Kidney (tissue), 22 donors: ENCODE results near the gene UROD. TPM values are rescaled to one million over a fixed set of nuclear protein-coding genes. Genes with fewer than 3 reads are reported as not detected.

Experiments
- DNase-seq, 5 donors: peaks; one replicate each; pipeline ENCODE4 v3.0.0-alpha.2; 2013 to 2020
- FAIRE-seq: peaks from 2 replicates; lab custom pipeline; 2012; peaks lifted over from hg19 to GRCh38; lab: Jason Lieb, UNC
- H3K27ac ChIP-seq, 2 donors: one replicate each; pipeline ENCODE4 v1.7.0; 2013; ENCODE audit warnings: low read depth in 2 of 2, low read length in 2 of 2, inconsistent platforms in 1 of 2
- H3K27me3 ChIP-seq: one replicate; pipeline ENCODE4 v1.7.1; 2013; ENCODE audit warnings: low read length, inconsistent platforms; ENCODE audit not compliant: control insufficient read depth, insufficient read depth
- H3K36me3 ChIP-seq, 3 donors: one replicate each; pipeline versions ENCODE4 v1.7.0 to v1.7.1; 2013; ENCODE audit warnings: low read length in 3 of 3, control low read depth in 1 of 3, inconsistent platforms in 1 of 3; ENCODE audit not compliant: insufficient read depth in 3 of 3, control insufficient read depth in 2 of 3
- H3K4me1 ChIP-seq, 3 donors: one replicate each; pipeline versions ENCODE4 v1.7.0 to v1.7.1; 2013; ENCODE audit warnings: low read length in 3 of 3, inconsistent platforms in 1 of 3, low read depth in 1 of 3; ENCODE audit not compliant: control insufficient read depth in 2 of 3, insufficient read depth in 2 of 3
- H3K4me3 ChIP-seq, 3 donors: one replicate each; pipeline versions ENCODE4 v1.7.0 to v1.8.1; 2013; ENCODE audit warnings: low read length in 3 of 3, control low read depth in 1 of 3, inconsistent platforms in 1 of 3
- H3K9ac ChIP-seq, 3 donors: one replicate each; pipeline versions ENCODE4 v1.7.0 to v1.7.1; 2013; ENCODE audit warnings: low read length in 3 of 3, control low read depth in 1 of 3, inconsistent platforms in 1 of 3
- H3K9me3 ChIP-seq, 3 donors: one replicate each; pipeline versions ENCODE4 v1.7.0 to v1.7.1; 2013; ENCODE audit warnings: low read length in 3 of 3, control low read depth in 1 of 3, inconsistent platforms in 1 of 3; ENCODE audit not compliant: control insufficient read depth in 2 of 3, insufficient read depth in 1 of 3
- intact Hi-C: fragments of 100-400 bp; cut with DNase I; formaldehyde crosslinking; loops from one replicate; pipeline ENCODE4 v1.11.1; 2022
- long read RNA-seq, 10 donors: library from polyadenylated mRNA in 1 of 10; unstranded in 1 of 10; transcript quantifications; one replicate each; pipeline ENCODE4 v2.0.0 and lab custom pipeline, GENCODE V29; 2021 to 2026
- polyA plus RNA-seq: library from polyadenylated mRNA; stranded (reverse); fragments of 350-450 nt; fragmentation: Illumina TruSeq; extraction: RNeasy Lipid Tissue Mini Kit (QIAGEN cat#74804); gene quantifications from one replicate; pipeline ENCODE4 v1.2.3, GENCODE V29; 2014; ENCODE audit warnings: low read depth, low replicate concordance; ENCODE audit not compliant: insufficient read depth
- total RNA-seq: library from RNA; stranded (reverse); fragmentation: NEBNext Ultra II Directional; extraction: Animal tissue kit (Norgen Biotek cat#: 25700); gene quantifications from one replicate; pipeline ENCODE4 v1.2.1, GENCODE V29; 2021
- TF ChIP-seq, protein P1 (sequence below): IDR thresholded peaks from 3 replicates; pipeline ENCODE4 v1.5.1; 2012; ENCODE audit warnings: mild to moderate bottlenecking, moderate library complexity, borderline replicate concordance; ENCODE audit not compliant: insufficient read depth; ENCODE audit errors: extremely low read depth
- donor health status: control.
- donor health status: control.
- donor health status: control.
- donor health status: control.
- donor health status: control.
- donor health status: DM: yes; HTN: yes; CAD: no.
- donor health status: Normal renal cell carcinoma (clear cell type).

The UROD gene
- total RNA-seq = 71.0 TPM
- 172 TPM for polyA plus RNA-seq
- long read RNA-seq, donor 1, transcript UROD-201 (10 exons, 1,300 nt) = major isoform, 16 of 43 reads
- long read RNA-seq, donor 1, transcript UROD-210 (2 exons, 524 nt) = major isoform, 16 of 43 reads
- long read RNA-seq, donor 1, partial matches to known transcripts = 7 of 43 reads
- long read RNA-seq, donor 1, other reads (novel, unspliced or antisense) = 0 of 43 reads
- long read RNA-seq, donor 2, transcript UROD-201 (10 exons, 1,300 nt) = major isoform, 38 of 82 reads
- long read RNA-seq, donor 2, transcript UROD-210 (2 exons, 524 nt) = minor isoform, 30 of 82 reads
- long read RNA-seq, donor 2, partial matches to known transcripts = 12 of 82 reads
- long read RNA-seq, donor 2, other reads (novel, unspliced or antisense) = 0 of 82 reads
- long read RNA-seq, donor 3, transcript UROD-210 (2 exons, 524 nt) = minor isoform, 27 of 71 reads
- long read RNA-seq, donor 3, transcript UROD-201 (10 exons, 1,300 nt) = major isoform, 38 of 71 reads
- long read RNA-seq, donor 3, partial matches to known transcripts = 5 of 71 reads
- long read RNA-seq, donor 3, other reads (novel, unspliced or antisense) = 0 of 71 reads
- long read RNA-seq, donor 4, transcript UROD-201 (10 exons, 1,300 nt) = major isoform, 24 of 47 reads
- long read RNA-seq, donor 4, transcript UROD-210 (2 exons, 524 nt) = minor isoform, 23 of 47 reads
- long read RNA-seq, donor 4, partial matches to known transcripts = 0 of 47 reads
- long read RNA-seq, donor 4, other reads (novel, unspliced or antisense) = 0 of 47 reads
- long read RNA-seq, donor 5, partial matches to known transcripts = 0 of 6 reads
- long read RNA-seq, donor 5, other reads (novel, unspliced or antisense) = 0 of 6 reads
- long read RNA-seq, donor 6, transcript UROD-201 (10 exons, 1,300 nt) = minor isoform, 48 of 153 reads
- long read RNA-seq, donor 6, transcript UROD-210 (2 exons, 524 nt) = major isoform, 53 of 153 reads
- long read RNA-seq, donor 6, transcript UROD-212 (4 exons, 934 nt) = minor isoform, 6 of 153 reads
- long read RNA-seq, donor 6, partial matches to known transcripts = 43 of 153 reads
- long read RNA-seq, donor 6, other reads (novel, unspliced or antisense) = 0 of 153 reads
- long read RNA-seq, donor 7, transcript UROD-201 (10 exons, 1,300 nt) = major isoform, 36 of 55 reads
- long read RNA-seq, donor 7, partial matches to known transcripts = 7 of 55 reads
- long read RNA-seq, donor 7, other reads (novel, unspliced or antisense) = 11 of 55 reads
- long read RNA-seq, donor 8, transcript UROD-201 (10 exons, 1,300 nt) = major isoform, 30 of 66 reads
- long read RNA-seq, donor 8, transcript UROD-210 (2 exons, 524 nt) = minor isoform, 23 of 66 reads
- long read RNA-seq, donor 8, partial matches to known transcripts = 7 of 66 reads
- long read RNA-seq, donor 8, other reads (novel, unspliced or antisense) = 0 of 66 reads
- long read RNA-seq, donor 9, transcript UROD-201 (10 exons, 1,300 nt) = major isoform, 14 of 42 reads
- long read RNA-seq, donor 9, transcript UROD-210 (2 exons, 524 nt) = minor isoform, 13 of 42 reads
- long read RNA-seq, donor 9, partial matches to known transcripts = 11 of 42 reads
- long read RNA-seq, donor 9, other reads (novel, unspliced or antisense) = 0 of 42 reads
- long read RNA-seq, donor 10, transcript UROD-210 (2 exons, 524 nt) = major isoform, 27 of 74 reads
- long read RNA-seq, donor 10, transcript UROD-201 (10 exons, 1,300 nt) = minor isoform, 18 of 74 reads
- long read RNA-seq, donor 10, partial matches to known transcripts = 25 of 74 reads
- long read RNA-seq, donor 10, other reads (novel, unspliced or antisense) = 0 of 74 reads

DNA sequence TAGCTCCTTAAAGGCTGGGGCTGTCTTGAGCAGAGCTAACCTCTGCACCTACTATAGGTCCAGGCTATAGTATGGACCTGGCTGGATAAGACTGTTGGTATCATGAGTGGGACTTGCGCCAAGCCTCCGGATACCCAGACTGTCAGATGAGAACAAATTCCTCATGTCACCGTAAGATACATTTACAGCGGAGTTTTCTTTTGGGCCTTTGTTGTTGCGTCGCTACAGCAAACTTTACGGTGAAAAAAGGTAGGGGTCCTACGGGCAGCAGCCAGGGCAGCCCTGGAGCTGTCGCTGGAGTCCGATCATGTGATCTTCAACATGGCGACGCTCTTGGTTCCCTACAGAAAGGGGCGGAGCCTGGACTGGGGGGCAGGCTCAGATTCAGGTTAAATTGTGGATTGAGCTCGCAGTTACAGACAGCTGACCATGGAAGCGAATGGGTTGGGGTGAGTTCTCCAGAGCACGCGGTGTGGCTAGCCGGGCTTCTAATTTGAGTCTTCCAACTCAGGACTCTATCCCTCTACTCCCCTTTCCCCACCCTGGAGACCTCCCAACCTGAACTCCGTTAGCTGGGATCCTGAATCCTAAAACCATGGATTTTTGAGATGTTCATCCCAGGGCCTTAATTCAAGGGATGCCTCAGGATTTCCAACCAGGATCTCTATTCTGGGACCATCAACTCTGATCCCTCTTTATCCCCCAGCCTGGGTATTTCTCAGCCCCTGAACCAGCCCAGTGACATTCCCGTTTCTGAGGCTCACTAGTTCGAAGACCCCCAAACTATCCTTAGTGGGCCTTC is at the start of gene UROD:
Gene UROD (plus strand): TSS at position 418 of the 802 bp plus-strand sequence. CDS start 12 bp downstream, at position 430.
- Histone ChIP-seq H3K4me1 (peaks cover 6 to 38% (median 10%) of the 10 kb centered on the region in 3 donors), H3K9ac (peak within 1 kb of the TSS; percentile 56 to 91 (median 85)), H3K9me3 (no peaks in the 10 kb centered on the region), H3K27me3 (no peaks in the 10 kb centered on the region), H3K36me3 (peaks cover 16 to 32% (median 30%) of the 10 kb centered on the region in 3 donors), H3K4me3 (peak within 1 kb of the TSS; percentile 81 to 94 (median 91)), H3K27ac (peak within 1 kb of the TSS; percentile 59 to 67)
- TF ChIP-seq, protein P1, sequence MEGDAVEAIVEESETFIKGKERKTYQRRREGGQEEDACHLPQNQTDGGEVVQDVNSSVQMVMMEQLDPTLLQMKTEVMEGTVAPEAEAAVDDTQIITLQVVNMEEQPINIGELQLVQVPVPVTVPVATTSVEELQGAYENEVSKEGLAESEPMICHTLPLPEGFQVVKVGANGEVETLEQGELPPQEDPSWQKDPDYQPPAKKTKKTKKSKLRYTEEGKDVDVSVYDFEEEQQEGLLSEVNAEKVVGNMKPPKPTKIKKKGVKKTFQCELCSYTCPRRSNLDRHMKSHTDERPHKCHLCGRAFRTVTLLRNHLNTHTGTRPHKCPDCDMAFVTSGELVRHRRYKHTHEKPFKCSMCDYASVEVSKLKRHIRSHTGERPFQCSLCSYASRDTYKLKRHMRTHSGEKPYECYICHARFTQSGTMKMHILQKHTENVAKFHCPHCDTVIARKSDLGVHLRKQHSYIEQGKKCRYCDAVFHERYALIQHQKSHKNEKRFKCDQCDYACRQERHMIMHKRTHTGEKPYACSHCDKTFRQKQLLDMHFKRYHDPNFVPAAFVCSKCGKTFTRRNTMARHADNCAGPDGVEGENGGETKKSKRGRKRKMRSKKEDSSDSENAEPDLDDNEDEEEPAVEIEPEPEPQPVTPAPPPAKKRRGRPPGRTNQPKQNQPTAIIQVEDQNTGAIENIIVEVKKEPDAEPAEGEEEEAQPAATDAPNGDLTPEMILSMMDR = peak; percentile 14
- DNase-seq (peak; percentile 94 to 98 (median 96)), FAIRE-seq (peak; percentile 56)
- intact Hi-C loops = no loop called here

DNA sequence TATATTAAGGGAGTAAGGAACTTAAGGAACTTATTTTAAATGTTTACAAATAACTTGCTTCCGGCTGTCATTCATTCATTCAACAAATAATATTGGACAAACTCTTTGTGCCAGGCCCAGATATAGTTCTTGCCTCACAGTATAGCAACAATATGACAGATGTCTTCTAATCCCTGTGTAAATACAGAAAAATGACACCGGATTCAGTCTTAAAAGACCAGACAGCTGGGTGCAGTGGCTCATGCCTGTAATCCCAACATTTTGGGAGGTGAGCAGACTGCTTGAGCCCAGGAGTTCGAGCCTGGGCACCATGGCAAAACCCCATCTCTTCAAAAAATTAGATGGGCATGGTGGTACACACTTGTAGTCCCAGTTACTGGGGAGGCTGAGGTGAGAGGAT is 49.3 kb upstream of the UROD start:
- DNase-seq (no peak), FAIRE-seq (no peak)
- Histone ChIP-seq H3K4me1 (no peaks in the 10 kb centered on the region), H3K9ac (no peak overlapping the region), H3K27ac (no peak overlapping the region), H3K4me3 (no peak overlapping the region), H3K27me3 (no peaks in the 10 kb centered on the region), H3K36me3 (peaks cover 0 to 5% (median 0%) of the 10 kb centered on the region in 3 donors), H3K9me3 (no peaks in the 10 kb centered on the region)
- intact Hi-C loops = no loop called here
- TF ChIP-seq, protein P1 = no peak
